ENCODE results near the gene ADGRB3.
"Not testable (repeated sequence)": the region's sequence is repeated elsewhere in the genome, so short reads cannot be mapped to it uniquely, and the experiment has no call there.

The ADGRB3 gene

DNA sequence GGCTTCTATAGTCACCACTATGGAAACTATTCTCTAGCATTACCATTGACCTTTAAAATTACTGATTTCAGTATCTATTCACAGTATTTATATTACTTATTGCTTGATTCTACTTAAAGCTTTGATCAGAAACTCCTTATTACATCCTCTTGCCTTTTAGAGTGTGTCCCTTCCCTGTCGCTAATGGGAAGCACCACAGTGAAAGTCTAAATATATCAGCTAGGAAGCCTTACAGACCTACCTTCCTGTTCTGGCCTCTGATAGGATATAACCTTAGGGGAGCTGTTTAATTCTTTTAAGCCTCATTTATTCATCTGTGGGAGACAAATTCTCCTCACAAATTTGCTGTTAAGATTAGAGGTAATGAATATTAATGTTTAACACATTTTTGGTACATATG is 122.7 kb downstream of the ADGRB3 start:
- no peak for DNase-seq
- in situ Hi-C loops (cut with MboI; ENCODE audit: low pct_unique_long_range_greater_than_20kb, low sequenced_read_pairs), result no loop called here

DNA sequence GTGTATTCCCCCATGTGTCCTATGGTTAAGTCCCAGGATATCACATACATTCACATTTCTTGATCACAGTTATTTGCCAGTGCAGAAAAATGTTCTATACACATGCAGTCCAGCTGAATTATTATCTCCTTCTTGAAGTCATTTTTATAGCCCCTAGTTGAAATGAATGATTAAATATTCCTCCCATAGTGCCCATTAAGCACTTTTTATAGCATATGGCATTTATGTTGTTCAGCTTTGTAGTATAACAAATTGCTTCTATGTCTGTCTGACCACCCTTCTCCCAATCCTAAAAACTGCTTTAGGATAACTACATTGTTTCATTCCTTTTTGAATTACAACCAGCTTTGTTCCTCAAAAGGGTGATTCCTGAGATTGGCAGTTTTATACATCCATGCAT is 123.5 kb downstream of the ADGRB3 start:
- in situ Hi-C loops (cut with MboI; ENCODE audit: low pct_unique_long_range_greater_than_20kb, low sequenced_read_pairs), result no loop called here
- no peak for DNase-seq

DNA sequence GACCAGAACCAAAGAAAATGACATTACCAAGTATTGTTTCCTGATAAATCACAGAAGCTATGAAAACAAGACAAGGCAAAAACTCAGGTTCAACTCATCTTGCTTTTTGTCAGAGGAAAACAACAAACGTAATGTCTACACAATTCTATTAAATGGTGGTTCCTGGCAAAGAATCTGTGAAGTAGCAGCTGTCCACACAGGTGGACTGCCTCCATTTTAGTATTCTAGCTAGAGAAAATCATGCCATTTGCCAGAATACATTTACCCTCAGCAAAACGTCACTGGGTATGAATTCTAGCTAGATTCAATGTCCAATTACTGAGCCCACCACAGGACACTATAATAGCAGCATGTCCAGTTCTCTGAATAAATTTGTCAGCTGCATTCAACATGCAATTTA is 125.4 kb downstream of the ADGRB3 start:
- in situ Hi-C loops (cut with MboI; ENCODE audit: low pct_unique_long_range_greater_than_20kb, low sequenced_read_pairs), result no loop called here
- DNase-seq, result no peak

DNA sequence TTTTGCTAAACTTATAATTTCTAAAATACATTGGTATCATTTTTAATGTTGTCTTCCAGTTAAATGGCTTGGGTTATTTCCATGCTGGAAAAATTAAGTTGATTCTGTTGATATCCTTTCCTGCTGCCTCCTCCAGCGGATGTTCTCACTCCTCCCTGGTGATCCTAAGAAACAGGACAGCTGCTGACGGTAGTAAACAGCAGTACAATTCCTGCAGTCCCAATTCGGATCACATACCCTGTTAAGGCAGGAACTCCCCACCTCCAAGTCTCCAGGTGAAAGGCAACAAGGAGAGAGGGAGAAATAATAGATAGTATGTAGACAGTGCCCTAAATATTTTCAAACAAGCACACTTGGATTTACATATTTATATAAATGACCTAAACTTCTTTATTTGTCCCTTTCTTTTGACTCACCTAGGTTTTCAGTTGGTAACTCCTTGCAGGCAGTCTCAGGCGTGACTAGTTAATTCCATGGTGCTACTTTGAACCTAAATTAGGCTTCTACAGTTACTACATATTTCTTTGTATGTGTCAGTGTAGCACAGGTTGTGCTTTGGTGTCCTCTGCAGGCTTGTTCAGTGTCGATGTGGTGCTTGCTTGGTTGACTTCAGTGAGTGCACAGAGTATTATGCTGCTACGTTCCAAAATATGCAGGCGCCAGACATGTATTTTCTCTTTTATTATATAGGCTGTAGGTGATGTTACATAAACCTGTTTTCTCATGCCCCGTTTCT is 126.0 kb downstream of the ADGRB3 start:
- in situ Hi-C loops (cut with MboI; ENCODE audit: low pct_unique_long_range_greater_than_20kb, low sequenced_read_pairs), result no loop called here
- DNase-seq, result no peak

DNA sequence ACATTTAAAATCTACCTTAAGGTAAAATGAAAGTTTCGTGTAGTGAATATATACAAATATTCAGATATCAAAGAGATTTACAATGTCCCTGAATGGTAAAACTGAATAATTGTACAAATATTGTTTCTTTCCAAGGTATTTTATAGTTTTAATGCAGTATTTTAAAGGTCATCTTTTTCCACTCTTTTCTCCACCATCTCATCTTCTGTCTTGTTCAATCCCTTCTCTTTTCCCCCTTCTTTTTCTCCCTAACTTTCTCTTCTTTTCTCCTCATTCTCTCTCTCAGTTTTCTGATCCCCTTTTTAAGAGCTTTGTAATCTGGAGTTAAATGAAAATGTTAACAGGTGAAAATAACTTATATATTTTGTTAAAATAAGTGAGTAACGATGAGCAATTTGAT is 126.9 kb downstream of the ADGRB3 start:
- in situ Hi-C loops (cut with MboI; ENCODE audit: low pct_unique_long_range_greater_than_20kb, low sequenced_read_pairs), result no loop called here

DNA sequence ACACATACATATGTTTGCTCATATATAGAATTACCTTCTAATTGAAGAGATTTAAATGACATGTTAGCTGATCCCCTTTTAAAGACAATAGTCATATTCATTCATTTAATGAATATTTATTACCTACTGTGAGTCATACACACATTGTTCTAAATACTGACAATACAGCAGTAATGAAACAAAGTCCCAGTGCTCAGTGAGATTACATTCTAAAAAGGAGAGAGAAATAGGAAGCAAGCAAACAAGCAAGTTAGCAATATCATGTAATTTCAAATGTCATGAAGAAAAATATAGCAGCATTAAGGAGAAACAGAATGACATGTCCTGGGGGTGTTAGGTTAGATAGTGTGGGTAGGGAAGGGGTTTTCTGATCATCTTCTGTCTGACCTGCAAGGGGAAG is 136.3 kb downstream of the ADGRB3 start:
- in situ Hi-C loops (cut with MboI; ENCODE audit: low pct_unique_long_range_greater_than_20kb, low sequenced_read_pairs), result no loop called here
- no peak for DNase-seq

More for the DNA sequence above, 126.9 kb downstream of the ADGRB3 start:
- DNase-seq, result no peak

DNA sequence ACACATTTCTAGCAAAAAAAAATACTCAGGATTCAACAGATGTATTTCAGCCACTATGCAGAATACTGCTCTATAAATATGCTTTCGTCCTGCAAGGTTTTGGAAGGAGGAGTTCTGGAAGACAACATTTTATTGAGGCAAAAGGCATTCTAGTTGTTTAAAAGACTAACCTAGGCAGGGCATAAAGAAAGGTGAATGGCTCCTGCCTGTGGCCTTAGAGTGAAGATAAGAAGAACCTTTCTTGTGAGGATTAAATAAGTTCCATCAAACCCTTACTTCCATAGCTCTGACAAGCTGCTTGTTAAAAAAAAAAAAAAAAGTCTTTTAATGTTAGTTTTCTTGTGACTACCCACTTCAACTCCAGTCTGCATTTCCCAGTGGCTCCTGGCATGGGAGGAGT is 139.8 kb downstream of the ADGRB3 start:
- in situ Hi-C loops (cut with MboI; ENCODE audit: low pct_unique_long_range_greater_than_20kb, low sequenced_read_pairs), result no loop called here
- DNase-seq, result no peak

DNA sequence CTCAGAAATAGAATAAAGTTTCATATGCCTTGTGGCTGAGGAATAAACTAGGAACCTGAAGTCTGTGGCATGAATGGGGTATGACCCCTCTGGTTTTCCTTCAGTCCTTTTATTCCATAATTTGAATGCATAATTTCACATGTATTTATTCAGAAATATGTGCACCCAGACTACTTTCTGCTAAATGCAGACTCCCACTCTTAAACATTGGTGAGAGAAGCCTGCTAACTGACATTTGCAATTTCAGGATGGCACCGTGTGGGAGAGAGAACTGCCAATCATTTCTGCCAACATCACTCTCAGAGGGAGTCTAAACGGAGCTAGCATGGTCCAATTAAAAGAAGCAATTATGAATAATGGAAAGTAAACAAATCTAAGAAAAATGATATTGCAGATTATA is 141.3 kb downstream of the ADGRB3 start:
- in situ Hi-C loops (cut with MboI; ENCODE audit: low pct_unique_long_range_greater_than_20kb, low sequenced_read_pairs), result no loop called here
- DNase-seq, result no peak

DNA sequence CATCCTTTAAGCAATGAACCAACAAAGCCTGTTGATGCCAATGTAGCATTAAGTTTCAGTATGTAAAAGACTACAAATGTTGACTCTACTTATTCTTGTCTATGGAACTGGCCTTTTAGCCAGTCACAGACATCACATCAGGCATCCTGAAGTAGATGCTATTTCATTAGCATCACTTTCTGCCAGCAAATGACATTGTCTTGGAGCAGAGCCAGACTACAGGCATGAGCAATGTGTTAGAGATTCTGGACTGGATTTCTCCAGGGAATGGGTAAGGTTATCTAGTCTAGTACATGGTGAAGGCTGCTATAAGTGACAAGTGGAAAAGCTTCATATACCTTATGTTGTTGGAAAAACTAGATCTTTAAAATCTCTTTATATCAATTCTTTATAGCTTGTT is 142.9 kb downstream of the ADGRB3 start:
- in situ Hi-C loops (cut with MboI; ENCODE audit: low pct_unique_long_range_greater_than_20kb, low sequenced_read_pairs), result no loop called here

DNA sequence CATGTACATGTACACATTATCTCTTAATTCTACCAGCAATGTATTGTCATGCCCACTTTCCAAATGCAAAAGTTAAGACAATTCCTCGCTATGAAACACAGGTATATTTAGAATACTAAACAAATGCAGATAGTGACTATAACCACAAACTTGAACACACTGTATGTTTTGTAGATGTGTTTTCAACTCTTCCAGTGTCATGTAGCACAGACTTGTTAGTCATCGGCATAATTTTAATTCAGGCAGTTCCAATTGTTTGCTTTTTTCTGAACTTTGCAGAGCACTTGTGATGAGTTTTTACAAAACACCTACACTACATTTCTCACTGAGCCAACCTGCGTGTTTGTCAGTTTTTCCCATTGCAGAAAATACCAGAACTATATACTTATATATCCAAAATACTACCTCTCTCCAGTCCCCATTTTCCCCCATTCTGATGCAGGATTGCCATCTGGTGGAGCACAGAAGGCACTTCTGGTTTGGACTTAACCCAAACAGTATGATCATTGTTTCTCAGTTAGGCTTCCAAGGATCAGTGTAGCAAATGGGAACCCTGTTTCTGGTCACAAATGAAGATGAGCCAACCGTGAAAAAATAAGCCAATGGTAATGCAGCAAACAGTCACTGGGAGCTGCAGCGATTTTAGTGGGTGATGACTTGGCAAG is 143.4 kb downstream of the ADGRB3 start:
- peak; percentile 49 for DNase-seq
- in situ Hi-C loops (cut with MboI; ENCODE audit: low pct_unique_long_range_greater_than_20kb, low sequenced_read_pairs), result no loop called here

More for the DNA sequence above, 142.9 kb downstream of the ADGRB3 start:
- no peak for DNase-seq

DNA sequence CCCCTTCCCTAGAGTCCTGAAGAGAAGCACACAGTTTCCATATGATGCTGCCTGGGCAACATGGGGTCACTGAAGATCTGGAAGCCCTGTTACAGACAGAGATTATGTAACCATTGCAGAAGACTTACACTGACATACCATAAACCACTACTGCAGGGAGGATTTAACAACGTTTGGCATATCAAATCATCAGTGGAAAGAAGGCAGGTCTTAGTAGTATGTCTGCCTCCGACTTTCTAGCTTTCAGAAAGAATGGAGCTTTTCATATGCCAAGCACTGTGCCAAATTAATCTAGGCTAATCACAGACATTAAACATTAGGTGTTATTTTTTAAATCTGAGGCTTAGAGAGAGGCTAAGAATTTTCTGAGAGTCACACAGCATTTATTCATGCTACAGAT is 144.3 kb downstream of the ADGRB3 start:
- in situ Hi-C loops (cut with MboI; ENCODE audit: low pct_unique_long_range_greater_than_20kb, low sequenced_read_pairs), result no loop called here
- no peak for DNase-seq

DNA sequence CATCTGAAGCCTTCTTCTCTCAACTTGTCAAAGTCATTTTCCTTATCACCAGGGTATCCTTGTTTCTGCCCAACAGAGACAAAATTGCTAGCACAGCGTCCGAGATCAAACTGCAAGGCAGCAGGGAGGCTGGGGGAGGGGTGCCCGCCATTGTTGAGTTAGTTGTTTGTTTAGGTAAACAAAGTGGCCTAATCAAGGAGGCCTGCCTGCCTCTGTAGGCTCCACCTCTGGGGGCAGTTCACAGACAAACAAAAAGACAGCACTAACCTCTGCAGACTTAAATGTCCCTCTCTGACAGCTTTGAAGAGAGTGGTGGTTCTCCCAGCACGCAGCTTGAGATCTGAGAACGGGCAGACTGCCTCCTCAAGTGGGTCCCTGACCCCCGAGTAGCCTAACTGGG is 155.0 kb downstream of the ADGRB3 start:
- in situ Hi-C loops (cut with MboI; ENCODE audit: low pct_unique_long_range_greater_than_20kb, low sequenced_read_pairs); DNase-seq: not testable (repeated sequence)

DNA sequence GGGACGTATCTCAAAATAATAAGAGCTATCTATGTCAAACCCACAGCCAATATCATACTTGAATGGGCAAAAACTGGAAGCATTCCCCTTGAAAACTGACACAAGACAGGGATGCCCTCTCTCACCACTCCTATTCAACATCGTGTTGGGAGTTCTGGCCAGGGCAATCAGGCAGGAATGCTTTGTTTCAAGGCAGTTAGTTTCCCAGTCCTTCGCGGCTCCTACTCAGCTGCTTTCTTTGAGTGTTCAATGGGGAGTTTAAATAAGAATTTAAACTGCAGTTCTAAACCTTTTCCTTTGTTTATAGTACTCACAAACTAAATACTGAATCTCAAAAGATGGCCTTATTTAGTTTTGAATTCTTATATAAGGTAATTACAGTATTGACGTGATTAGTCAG is 179.9 kb downstream of the ADGRB3 start:
- in situ Hi-C loops (cut with MboI; ENCODE audit: low pct_unique_long_range_greater_than_20kb, low sequenced_read_pairs); DNase-seq: not testable (repeated sequence)

DNA sequence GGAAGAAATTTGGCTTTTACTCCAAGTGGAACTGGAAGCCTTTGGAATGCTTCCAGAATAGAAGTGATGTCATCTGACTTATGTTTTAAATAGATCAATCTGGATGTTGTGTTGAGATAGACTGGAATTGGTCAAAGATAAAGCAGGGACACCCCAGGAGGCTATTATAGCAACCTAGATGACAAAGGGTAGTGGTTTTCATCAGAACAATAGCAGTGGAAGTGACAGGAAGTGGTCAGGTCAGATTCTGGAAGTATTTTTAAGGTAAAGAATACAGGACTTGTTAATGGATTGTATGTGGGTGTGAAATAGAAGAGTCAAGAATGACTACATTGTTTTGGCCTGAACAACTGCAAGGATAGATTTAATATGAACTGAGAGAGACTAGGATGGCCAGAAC is 191.4 kb downstream of the ADGRB3 start:
- no peak for DNase-seq
- in situ Hi-C loops (cut with MboI; ENCODE audit: low pct_unique_long_range_greater_than_20kb, low sequenced_read_pairs), result no loop called here

DNA sequence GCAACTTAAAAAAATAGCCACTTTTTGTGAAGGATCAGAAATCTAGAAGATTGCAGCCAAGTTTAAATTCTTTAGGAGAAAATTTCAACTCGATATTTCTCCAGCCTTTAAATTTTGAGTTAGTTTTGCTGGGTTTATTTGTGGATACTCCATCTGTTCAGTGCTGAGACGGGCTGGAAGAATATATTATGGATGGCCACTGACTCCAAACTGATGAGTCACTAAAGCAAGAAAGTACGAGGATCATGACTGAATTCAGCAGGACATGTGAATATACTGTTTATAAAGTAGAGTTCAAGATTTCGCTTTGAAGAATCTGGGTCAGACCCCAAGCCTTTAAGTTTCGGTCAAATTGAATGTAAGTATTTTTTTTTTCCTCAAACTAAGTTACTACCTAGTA is 199.5 kb downstream of the ADGRB3 start:
- no peak for DNase-seq
- in situ Hi-C loops (cut with MboI; ENCODE audit: low pct_unique_long_range_greater_than_20kb, low sequenced_read_pairs), result no loop called here

DNA sequence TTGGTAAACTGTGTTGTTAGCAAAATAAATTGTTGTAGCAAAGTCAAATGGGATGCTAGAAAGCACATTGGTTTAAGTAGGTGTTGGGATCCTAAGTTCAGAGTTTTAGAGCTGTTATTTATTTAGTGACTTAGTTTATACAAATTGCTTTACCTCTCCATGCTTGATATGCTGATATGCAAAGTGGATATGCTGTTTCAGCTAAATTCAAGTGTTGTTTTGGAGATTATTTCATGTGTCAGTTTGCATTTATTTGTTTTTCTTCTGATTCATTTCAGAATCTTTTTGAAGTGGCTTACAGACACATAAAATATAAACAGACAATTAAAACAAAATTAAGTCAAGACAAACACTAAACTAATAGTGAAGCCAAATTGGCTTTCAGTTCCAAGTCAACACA is 203.5 kb downstream of the ADGRB3 start:
- no peak for DNase-seq
- in situ Hi-C loops (cut with MboI; ENCODE audit: low pct_unique_long_range_greater_than_20kb, low sequenced_read_pairs), result no loop called here

DNA sequence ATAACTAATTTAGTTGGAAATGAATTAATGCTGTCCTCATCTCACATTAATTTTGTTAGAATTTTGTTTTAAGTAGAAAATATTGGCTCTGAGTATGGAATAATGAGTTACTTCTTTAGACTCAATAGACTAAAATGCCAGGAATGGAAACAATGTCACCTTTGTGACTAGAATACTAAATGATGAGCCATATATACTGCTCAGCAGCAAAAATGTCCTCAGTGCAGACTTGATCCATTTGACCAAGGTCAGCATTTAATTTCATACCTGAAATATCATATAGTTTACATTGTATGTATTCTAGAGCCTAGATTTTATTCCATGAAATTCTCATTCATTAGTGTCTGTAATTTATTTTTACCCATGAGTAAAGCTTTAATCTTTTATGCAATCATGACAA is 217.7 kb downstream of the ADGRB3 start:
- in situ Hi-C loops (cut with MboI; ENCODE audit: low pct_unique_long_range_greater_than_20kb, low sequenced_read_pairs), result no loop called here
- DNase-seq, result no peak

DNA sequence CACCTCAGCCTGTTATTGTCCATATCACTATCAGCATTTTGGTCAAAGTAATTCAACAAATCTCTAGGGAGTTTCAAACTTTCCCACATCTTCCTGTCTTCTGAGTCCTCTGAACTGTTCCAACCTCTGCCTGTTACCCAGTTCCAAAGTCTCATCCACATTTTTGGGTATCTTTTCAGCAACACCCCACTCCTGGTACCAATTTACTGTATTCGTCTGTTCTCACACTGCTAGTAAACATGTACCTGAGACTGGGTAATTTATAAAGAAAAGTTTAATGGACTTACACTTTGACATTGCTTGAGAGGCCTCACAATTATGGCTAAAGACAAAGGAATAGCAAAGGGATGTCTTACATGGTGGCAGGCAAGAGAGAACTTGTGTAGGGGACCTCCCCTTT is 224.2 kb downstream of the ADGRB3 start:
- no peak for DNase-seq
- in situ Hi-C loops (cut with MboI; ENCODE audit: low pct_unique_long_range_greater_than_20kb, low sequenced_read_pairs), result no loop called here

DNA sequence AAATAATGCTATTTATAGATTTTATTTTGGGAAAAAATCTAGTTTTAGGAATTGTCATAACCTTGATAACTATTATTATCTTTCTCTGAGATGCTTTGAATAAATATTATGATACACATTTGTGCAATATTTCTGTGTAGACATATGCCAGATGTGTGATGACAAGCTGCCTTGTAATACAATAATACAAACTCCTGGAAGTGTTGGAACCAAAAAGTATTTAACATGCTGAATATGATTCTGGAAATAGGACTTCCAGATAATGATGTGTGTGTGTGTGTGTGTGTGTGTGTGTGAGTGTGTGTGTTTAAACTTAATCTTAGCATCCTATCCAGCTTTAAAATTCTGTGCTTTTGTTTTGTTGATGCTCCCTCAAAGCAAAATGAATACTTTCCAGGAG is 233.6 kb downstream of the ADGRB3 start:
- DNase-seq, result no peak
- in situ Hi-C loops (cut with MboI; ENCODE audit: low pct_unique_long_range_greater_than_20kb, low sequenced_read_pairs), result no loop called here

DNA sequence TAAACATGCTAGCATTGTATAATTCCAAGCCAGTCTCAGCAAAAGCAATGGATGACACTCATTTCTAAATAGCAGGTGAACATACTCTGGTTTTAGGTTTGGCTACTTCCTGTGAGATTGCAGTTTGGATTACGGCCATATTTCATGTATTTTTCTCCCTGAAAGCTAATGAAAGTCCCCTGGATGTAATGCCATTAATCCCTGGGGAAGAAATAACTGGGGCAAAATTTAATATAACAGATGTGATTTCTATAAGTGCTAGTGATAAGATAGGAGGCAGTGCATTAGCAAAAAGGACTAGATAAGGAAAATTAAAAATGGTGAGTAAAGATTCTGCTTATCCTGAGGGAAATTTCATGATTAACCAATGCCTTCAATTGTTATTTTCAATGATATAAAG is 238.2 kb downstream of the ADGRB3 start:
- DNase-seq, result no peak
- in situ Hi-C loops (cut with MboI; ENCODE audit: low pct_unique_long_range_greater_than_20kb, low sequenced_read_pairs), result no loop called here

DNA sequence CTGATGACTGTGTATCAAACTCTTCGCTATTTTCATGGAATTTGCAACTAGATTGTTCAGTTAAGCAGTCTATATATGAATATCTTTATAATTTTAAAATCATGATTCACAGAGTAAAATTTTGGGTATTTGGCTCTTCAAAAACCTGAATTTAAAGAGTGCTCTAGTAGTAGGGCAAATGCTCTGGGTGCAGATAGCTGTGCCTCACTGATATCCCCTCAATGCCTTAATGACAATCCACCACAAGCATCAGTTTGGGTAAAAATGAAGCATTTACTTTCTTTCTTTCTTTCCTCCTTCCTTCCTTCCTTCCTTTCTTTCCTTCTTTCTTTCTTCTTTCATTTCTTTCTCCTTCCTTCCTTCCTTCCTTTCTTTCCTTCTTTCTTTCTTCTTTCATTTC is 239.7 kb downstream of the ADGRB3 start:
- DNase-seq, result no peak
- in situ Hi-C loops (cut with MboI; ENCODE audit: low pct_unique_long_range_greater_than_20kb, low sequenced_read_pairs), result no loop called here
